HepG2 (cell line): ENCODE measurements around the gene WDR31. TPM values are rescaled to one million over a fixed set of nuclear protein-coding genes. Genes with fewer than 3 reads are reported as not detected.
A peak's percentile ranks its signal among the peaks of the same experiment; 100 is the strongest.

Experiments used
- CBFB ChIP-seq: sonication (generic); formaldehyde crosslinking; IDR thresholded peaks from 2 replicates; pipeline ENCODE4 v1.4.0; 2020; ENCODE audit warnings: missing genetic modification reagents
- KLF9 ChIP-seq: IDR thresholded peaks from 2 replicates; pipeline ENCODE4 v1.6.1; 2016; ENCODE audit warnings: low read depth
- NR3C1 ChIP-seq: sonication (generic); formaldehyde crosslinking; IDR thresholded peaks from 2 replicates; pipeline ENCODE4 v1.4.0; 2020; ENCODE audit warnings: missing genetic modification reagents
- SIN3A ChIP-seq: IDR thresholded peaks from 2 replicates; pipeline ENCODE4 v1.6.1; 2011; ENCODE audit warnings: low read depth, mild to moderate bottlenecking, control low read depth, low read length, borderline replicate concordance
- SRSF1 ChIP-seq: fragments of 200-400 bp; formaldehyde crosslinking; optimal IDR thresholded peaks from 2 replicates; pipeline ENCODE3; 2017; ENCODE audit warnings: mild to moderate bottlenecking, low read depth, low read length, moderate library complexity
- polyA plus RNA-seq, 8 experiments: library from polyadenylated mRNA; depleted of rRNA in 3 of 8; stranded (reverse) in 7 of 8; unstranded in 1 of 8; fragments of >200 nt; fragmentation: Illumina TruSeq in 4 of 8; extraction: Trizol in 4 of 8; gene quantifications; 2 replicates each; pipeline versions ENCODE4 v1.2.1 to v1.2.3, GENCODE V29; 2011 to 2016; ENCODE audit warnings: low read depth in 4 of 8, missing spikeins in 1 of 8, mixed read lengths in 1 of 8; ENCODE audit not compliant: insufficient read depth in 1 of 8
- total RNA-seq, 5 experiments: library from RNA; depleted of rRNA; stranded (reverse); fragments of >200 nt; fragmentation: Illumina TruSeq; extraction: Trizol; gene quantifications; 2 replicates each; pipeline ENCODE4 v1.2.3, GENCODE V29; 2016; ENCODE audit warnings: low read depth in 1 of 5
- TF ChIP-seq, protein P1 (sequence below): sonication (generic); formaldehyde crosslinking; IDR thresholded peaks from 2 replicates; pipeline ENCODE4 v1.9.0; 2021; ENCODE audit warnings: missing genetic modification reagents, mild to moderate bottlenecking, borderline replicate concordance
- TF ChIP-seq, protein P2 (sequence below): sonication (generic); formaldehyde crosslinking; IDR thresholded peaks from 2 replicates; pipeline ENCODE4 v1.4.0; 2020; ENCODE audit warnings: missing genetic modification reagents
- TF ChIP-seq, protein P3 (sequence below): sonication (generic); formaldehyde crosslinking; IDR thresholded peaks from 2 replicates; pipeline ENCODE4 v1.5.0; 2020; ENCODE audit warnings: missing genetic modification reagents
- TF ChIP-seq, protein P4 (sequence below): sonication (generic); formaldehyde crosslinking; IDR thresholded peaks from 2 replicates; pipeline ENCODE4 v1.9.0; 2021; ENCODE audit warnings: missing genetic modification reagents, borderline replicate concordance
- TF ChIP-seq, protein P5 (sequence below), 2 experiments: fragments of 450-650 bp in 1 of 2; sonication (generic) in 1 of 2; formaldehyde crosslinking in 1 of 2; IDR thresholded peaks; 2 replicates each; pipeline versions ENCODE4 v1.6.1 to v1.8.0; 2016 to 2022; ENCODE audit warnings: antibody characterized with exemption in 1 of 2, mild to moderate bottlenecking in 1 of 2, missing genetic modification reagents in 1 of 2

WDR31 gene
- total and polyA plus RNA-seq, 2 of the 13 experiments (the other 11 are each of a cell fraction or from before 2014, with no cell fraction given), result 0.33 to 1.7 TPM

DNA sequence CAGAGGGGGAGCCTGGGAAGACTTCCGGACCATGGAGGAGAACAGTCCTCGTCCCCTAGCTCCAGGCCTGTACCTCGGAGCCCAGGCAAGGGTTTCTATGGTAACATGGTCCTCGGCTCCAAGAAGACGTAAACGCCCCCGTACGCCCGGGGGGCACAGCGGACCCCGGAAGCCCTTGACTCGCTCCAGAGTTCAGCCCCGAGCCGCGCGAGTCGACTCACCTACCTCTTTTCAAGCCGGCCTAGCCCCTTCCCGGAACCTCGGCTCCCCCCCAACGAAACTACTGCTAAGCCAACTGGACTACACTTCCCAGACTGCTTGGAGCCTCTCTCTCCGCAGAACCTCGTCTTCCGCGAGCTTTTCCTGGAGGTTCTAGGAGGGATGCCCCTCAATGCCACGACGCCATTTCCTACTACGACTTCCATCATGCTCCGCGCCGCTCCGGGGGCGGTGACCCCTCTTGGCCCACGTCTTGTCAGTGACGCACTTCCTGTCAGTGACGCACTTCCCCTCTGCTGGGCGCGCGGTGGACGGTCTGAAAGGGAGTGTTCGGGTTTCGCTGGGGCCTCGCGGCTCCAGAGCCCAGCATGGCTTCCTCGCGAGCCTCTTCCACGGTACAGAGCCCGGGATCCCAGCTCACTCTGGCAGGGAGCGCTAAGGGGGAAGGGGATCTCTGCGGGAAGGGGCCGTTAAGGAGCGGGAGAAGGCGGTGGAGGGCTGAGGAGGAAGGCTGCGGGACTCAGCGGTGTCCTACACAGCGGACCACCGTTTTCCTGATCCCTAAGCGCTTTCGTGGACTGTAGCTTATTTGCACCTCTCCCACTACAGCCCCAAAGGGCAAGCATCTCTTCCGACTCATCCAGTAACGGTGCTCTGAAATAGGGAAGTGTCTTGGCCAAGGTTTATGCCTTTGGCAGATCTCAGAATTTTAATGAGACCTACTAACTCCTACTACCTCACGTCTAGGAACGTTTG is 64.6 kb downstream of the WDR31 start, which contains the start of the genes CDC26 and PRPF4 (continued):
- TF ChIP-seq, protein P1, sequence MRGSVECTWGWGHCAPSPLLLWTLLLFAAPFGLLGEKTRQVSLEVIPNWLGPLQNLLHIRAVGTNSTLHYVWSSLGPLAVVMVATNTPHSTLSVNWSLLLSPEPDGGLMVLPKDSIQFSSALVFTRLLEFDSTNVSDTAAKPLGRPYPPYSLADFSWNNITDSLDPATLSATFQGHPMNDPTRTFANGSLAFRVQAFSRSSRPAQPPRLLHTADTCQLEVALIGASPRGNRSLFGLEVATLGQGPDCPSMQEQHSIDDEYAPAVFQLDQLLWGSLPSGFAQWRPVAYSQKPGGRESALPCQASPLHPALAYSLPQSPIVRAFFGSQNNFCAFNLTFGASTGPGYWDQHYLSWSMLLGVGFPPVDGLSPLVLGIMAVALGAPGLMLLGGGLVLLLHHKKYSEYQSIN (CRISPR knock-in tag), result no peak
- TF ChIP-seq SIN3A (peak; percentile 60; the same call in 1 of the 2 replicates), SRSF1 (peak; percentile 88), KLF9 (peak; percentile 74; the same call in 1 of the 2 replicates), CBFB (0 out of 2 replicates have a peak, but pooled peaks have one; percentile 33), NR3C1 (CRISPR knock-in tag) (no peak)
- TF ChIP-seq, protein P2, sequence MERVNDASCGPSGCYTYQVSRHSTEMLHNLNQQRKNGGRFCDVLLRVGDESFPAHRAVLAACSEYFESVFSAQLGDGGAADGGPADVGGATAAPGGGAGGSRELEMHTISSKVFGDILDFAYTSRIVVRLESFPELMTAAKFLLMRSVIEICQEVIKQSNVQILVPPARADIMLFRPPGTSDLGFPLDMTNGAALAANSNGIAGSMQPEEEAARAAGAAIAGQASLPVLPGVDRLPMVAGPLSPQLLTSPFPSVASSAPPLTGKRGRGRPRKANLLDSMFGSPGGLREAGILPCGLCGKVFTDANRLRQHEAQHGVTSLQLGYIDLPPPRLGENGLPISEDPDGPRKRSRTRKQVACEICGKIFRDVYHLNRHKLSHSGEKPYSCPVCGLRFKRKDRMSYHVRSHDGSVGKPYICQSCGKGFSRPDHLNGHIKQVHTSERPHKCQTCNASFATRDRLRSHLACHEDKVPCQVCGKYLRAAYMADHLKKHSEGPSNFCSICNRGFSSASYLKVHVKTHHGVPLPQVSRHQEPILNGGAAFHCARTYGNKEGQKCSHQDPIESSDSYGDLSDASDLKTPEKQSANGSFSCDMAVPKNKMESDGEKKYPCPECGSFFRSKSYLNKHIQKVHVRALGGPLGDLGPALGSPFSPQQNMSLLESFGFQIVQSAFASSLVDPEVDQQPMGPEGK (CRISPR knock-in tag), result peak; percentile 83
- TF ChIP-seq, protein P3, sequence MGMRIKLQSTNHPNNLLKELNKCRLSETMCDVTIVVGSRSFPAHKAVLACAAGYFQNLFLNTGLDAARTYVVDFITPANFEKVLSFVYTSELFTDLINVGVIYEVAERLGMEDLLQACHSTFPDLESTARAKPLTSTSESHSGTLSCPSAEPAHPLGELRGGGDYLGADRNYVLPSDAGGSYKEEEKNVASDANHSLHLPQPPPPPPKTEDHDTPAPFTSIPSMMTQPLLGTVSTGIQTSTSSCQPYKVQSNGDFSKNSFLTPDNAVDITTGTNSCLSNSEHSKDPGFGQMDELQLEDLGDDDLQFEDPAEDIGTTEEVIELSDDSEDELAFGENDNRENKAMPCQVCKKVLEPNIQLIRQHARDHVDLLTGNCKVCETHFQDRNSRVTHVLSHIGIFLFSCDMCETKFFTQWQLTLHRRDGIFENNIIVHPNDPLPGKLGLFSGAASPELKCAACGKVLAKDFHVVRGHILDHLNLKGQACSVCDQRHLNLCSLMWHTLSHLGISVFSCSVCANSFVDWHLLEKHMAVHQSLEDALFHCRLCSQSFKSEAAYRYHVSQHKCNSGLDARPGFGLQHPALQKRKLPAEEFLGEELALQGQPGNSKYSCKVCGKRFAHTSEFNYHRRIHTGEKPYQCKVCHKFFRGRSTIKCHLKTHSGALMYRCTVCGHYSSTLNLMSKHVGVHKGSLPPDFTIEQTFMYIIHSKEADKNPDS (CRISPR knock-in tag), result no peak
- TF ChIP-seq, protein P4, sequence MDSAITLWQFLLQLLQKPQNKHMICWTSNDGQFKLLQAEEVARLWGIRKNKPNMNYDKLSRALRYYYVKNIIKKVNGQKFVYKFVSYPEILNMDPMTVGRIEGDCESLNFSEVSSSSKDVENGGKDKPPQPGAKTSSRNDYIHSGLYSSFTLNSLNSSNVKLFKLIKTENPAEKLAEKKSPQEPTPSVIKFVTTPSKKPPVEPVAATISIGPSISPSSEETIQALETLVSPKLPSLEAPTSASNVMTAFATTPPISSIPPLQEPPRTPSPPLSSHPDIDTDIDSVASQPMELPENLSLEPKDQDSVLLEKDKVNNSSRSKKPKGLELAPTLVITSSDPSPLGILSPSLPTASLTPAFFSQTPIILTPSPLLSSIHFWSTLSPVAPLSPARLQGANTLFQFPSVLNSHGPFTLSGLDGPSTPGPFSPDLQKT (CRISPR knock-in tag), result no peak
- TF ChIP-seq, protein P5, sequence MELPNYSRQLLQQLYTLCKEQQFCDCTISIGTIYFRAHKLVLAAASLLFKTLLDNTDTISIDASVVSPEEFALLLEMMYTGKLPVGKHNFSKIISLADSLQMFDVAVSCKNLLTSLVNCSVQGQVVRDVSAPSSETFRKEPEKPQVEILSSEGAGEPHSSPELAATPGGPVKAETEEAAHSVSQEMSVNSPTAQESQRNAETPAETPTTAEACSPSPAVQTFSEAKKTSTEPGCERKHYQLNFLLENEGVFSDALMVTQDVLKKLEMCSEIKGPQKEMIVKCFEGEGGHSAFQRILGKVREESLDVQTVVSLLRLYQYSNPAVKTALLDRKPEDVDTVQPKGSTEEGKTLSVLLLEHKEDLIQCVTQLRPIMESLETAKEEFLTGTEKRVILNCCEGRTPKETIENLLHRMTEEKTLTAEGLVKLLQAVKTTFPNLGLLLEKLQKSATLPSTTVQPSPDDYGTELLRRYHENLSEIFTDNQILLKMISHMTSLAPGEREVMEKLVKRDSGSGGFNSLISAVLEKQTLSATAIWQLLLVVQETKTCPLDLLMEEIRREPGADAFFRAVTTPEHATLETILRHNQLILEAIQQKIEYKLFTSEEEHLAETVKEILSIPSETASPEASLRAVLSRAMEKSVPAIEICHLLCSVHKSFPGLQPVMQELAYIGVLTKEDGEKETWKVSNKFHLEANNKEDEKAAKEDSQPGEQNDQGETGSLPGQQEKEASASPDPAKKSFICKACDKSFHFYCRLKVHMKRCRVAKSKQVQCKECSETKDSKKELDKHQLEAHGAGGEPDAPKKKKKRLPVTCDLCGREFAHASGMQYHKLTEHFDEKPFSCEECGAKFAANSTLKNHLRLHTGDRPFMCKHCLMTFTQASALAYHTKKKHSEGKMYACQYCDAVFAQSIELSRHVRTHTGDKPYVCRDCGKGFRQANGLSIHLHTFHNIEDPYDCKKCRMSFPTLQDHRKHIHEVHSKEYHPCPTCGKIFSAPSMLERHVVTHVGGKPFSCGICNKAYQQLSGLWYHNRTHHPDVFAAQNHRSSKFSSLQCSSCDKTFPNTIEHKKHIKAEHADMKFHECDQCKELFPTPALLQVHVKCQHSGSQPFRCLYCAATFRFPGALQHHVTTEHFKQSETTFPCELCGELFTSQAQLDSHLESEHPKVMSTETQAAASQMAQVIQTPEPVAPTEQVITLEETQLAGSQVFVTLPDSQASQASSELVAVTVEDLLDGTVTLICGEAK (IDR thresholded peaks at IDR 0.05), result peak; percentile 76
- TF ChIP-seq, protein P5 (CRISPR knock-in tag; IDR thresholded peaks at IDR 0.05), result peak; percentile 80
